ENCODE data around the gene NSMF. TPM values are rescaled to one million over a fixed set of nuclear protein-coding genes. Genes with fewer than 3 reads are reported as not detected.

NSMF gene
- total and polyA plus RNA-seq, 2 of the 8 experiments (the other 6 are each of a cell fraction or from before 2014, with no cell fraction given), result 56.7 to 65.1 TPM

DNA sequence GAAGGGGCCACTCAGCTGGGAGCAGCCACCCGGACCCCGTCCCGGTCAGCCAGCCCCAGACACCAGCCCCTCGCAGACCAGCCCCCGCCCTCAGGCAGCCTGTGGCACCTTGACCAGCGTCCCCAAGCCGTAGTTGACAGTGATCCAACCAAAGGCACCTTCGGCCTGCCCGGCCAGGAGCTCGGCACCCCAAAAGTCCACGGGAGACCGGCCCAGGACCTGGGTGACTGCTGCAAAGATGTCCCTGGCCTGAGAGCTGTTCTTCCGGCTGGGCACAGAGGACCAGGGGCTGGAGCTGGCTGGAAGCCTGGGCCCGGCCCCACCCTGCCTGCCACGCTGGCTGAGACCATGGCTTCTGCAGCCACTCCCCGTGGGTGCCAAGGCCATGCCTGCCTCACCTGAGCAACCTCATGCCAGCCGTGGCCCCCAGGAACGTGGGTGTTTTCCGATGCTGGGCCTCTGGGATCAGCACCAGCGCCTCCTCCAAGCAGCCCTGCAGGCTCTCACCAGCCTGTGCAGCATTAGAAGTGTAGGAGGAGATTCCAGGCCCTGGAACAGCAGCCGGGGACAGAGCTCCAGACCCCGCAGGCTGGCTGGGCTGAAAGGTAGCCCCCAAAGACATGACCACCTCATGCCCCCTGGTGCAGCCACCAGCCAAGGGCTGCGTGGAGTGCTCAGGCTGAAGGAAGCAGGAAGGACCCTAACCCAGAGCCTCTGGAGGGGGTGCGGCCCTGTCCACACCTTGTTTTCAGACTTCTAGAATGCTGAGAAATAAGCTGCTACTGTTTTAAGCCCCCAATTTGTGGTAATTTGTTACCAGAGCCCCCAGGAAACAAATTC, 22.2 kb downstream of the NSMF start (continued):
- TF ChIP-seq, protein P1, sequence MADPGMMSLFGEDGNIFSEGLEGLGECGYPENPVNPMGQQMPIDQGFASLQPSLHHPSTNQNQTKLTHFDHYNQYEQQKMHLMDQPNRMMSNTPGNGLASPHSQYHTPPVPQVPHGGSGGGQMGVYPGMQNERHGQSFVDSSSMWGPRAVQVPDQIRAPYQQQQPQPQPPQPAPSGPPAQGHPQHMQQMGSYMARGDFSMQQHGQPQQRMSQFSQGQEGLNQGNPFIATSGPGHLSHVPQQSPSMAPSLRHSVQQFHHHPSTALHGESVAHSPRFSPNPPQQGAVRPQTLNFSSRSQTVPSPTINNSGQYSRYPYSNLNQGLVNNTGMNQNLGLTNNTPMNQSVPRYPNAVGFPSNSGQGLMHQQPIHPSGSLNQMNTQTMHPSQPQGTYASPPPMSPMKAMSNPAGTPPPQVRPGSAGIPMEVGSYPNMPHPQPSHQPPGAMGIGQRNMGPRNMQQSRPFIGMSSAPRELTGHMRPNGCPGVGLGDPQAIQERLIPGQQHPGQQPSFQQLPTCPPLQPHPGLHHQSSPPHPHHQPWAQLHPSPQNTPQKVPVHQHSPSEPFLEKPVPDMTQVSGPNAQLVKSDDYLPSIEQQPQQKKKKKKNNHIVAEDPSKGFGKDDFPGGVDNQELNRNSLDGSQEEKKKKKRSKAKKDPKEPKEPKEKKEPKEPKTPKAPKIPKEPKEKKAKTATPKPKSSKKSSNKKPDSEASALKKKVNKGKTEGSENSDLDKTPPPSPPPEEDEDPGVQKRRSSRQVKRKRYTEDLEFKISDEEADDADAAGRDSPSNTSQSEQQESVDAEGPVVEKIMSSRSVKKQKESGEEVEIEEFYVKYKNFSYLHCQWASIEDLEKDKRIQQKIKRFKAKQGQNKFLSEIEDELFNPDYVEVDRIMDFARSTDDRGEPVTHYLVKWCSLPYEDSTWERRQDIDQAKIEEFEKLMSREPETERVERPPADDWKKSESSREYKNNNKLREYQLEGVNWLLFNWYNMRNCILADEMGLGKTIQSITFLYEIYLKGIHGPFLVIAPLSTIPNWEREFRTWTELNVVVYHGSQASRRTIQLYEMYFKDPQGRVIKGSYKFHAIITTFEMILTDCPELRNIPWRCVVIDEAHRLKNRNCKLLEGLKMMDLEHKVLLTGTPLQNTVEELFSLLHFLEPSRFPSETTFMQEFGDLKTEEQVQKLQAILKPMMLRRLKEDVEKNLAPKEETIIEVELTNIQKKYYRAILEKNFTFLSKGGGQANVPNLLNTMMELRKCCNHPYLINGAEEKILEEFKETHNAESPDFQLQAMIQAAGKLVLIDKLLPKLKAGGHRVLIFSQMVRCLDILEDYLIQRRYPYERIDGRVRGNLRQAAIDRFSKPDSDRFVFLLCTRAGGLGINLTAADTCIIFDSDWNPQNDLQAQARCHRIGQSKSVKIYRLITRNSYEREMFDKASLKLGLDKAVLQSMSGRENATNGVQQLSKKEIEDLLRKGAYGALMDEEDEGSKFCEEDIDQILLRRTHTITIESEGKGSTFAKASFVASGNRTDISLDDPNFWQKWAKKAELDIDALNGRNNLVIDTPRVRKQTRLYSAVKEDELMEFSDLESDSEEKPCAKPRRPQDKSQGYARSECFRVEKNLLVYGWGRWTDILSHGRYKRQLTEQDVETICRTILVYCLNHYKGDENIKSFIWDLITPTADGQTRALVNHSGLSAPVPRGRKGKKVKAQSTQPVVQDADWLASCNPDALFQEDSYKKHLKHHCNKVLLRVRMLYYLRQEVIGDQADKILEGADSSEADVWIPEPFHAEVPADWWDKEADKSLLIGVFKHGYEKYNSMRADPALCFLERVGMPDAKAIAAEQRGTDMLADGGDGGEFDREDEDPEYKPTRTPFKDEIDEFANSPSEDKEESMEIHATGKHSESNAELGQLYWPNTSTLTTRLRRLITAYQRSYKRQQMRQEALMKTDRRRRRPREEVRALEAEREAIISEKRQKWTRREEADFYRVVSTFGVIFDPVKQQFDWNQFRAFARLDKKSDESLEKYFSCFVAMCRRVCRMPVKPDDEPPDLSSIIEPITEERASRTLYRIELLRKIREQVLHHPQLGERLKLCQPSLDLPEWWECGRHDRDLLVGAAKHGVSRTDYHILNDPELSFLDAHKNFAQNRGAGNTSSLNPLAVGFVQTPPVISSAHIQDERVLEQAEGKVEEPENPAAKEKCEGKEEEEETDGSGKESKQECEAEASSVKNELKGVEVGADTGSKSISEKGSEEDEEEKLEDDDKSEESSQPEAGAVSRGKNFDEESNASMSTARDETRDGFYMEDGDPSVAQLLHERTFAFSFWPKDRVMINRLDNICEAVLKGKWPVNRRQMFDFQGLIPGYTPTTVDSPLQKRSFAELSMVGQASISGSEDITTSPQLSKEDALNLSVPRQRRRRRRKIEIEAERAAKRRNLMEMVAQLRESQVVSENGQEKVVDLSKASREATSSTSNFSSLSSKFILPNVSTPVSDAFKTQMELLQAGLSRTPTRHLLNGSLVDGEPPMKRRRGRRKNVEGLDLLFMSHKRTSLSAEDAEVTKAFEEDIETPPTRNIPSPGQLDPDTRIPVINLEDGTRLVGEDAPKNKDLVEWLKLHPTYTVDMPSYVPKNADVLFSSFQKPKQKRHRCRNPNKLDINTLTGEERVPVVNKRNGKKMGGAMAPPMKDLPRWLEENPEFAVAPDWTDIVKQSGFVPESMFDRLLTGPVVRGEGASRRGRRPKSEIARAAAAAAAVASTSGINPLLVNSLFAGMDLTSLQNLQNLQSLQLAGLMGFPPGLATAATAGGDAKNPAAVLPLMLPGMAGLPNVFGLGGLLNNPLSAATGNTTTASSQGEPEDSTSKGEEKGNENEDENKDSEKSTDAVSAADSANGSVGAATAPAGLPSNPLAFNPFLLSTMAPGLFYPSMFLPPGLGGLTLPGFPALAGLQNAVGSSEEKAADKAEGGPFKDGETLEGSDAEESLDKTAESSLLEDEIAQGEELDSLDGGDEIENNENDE (IDR thresholded peaks at IDR 0.05; ENCODE audit: insufficient replicate concordance, low read length), result no peak
- TF ChIP-seq CEBPB (IDR thresholded peaks at IDR 0.05; ENCODE audit: low read depth, low read length) (no peak), BRCA1 (IDR thresholded peaks at IDR 0.05; ENCODE audit: low read depth, low read length) (no peak), ZNF274 (IDR thresholded peaks at IDR 0.05; ENCODE audit: borderline replicate concordance, extremely low read depth, low read length) (no peak), JUN (IDR thresholded peaks at IDR 0.05; ENCODE audit: low read depth, low read length) (no peak), RAD21 (IDR thresholded peaks at IDR 0.05 in 1 of 2, conservative IDR thresholded peaks at IDR 0.05 in 1 of 2; ENCODE audit: low read depth in 2 of 2, low read length in 2 of 2) (no peak)
- TF ChIP-seq, protein P2, sequence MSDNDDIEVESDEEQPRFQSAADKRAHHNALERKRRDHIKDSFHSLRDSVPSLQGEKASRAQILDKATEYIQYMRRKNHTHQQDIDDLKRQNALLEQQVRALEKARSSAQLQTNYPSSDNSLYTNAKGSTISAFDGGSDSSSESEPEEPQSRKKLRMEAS (IDR thresholded peaks at IDR 0.05), result no peak

Measured in H1 (cell line).